Measurements from ENCODE around the gene CD40.

Gene CD40

DNA sequence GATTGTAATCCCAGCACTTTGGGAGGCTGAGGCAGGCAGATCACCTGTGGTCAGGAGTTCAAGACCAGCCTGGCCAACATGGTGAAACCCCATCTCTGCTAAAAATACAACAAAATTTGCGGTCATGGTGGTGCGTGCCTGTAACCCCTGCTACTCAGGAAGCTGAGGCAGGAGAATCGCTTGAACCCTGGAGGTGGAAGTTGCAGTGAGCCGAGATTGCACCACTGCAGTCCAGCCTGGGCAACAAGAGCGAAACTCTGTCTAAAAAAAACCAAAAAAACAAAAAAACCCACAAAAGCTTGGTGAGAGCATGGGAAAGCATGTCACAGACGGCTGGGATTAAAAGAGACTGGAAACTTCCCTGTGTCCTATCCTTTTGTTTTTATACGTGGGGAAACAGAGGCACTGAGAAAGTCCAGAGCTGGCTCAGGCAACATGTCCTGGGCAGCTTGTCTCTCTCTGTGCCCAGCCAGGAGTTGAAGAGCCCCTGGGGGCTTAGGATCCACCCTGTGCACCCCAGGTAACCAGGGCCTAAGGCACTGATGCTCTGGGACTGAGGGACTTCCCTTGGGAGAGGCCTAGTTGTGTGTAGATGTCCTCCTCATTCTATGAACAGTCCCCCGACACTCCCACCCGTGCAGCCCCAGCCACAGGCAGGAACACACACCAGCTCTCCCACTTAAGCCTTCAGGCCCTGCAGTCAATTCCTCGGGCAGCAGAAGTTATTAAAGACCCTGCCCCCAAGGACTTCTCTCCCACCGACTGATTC, 16.0 kb downstream of the CD40 start:
- no peak for DNase-seq (ENCODE audit: low spot score)
- TF ChIP-seq, protein P1, sequence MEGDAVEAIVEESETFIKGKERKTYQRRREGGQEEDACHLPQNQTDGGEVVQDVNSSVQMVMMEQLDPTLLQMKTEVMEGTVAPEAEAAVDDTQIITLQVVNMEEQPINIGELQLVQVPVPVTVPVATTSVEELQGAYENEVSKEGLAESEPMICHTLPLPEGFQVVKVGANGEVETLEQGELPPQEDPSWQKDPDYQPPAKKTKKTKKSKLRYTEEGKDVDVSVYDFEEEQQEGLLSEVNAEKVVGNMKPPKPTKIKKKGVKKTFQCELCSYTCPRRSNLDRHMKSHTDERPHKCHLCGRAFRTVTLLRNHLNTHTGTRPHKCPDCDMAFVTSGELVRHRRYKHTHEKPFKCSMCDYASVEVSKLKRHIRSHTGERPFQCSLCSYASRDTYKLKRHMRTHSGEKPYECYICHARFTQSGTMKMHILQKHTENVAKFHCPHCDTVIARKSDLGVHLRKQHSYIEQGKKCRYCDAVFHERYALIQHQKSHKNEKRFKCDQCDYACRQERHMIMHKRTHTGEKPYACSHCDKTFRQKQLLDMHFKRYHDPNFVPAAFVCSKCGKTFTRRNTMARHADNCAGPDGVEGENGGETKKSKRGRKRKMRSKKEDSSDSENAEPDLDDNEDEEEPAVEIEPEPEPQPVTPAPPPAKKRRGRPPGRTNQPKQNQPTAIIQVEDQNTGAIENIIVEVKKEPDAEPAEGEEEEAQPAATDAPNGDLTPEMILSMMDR (IDR thresholded peaks at IDR 0.05; ENCODE audit: borderline replicate concordance, control extremely low read depth, extremely low read depth, insufficient read depth, missing control alignments), result no peak
- in situ Hi-C loops (cut with MboI; ENCODE audit: low sequenced_read_pairs, unreplicated experiment), result loop anchor here (25.0 kb wide), 1 partner anchor 553 kb away; the partner anchor contains the start of gene TP53RK

DNA sequence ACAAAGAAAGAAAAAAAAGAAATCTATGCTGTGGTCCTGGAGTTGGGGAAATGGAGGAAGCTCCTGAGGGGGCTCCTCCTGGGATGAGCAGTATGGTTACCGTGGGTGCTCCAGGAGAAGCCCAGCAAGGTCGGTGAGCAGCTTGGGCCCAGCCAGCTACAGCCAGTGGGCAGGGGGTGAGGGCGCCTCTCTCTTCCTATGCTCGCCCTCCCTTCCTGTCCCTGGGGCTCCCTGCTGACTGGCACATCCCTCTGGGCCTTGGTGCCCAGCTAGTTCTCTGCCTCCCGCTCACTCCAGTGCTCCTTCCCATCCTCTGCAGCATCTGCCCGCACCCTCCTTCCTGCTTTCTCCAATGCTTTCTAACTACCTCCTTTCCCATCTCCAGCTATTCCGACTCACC, 16.6 kb downstream of the CD40 start:
- DNase-seq (ENCODE audit: low spot score), result no peak
- in situ Hi-C loops (cut with MboI; ENCODE audit: low sequenced_read_pairs, unreplicated experiment), result loop anchor here (25.0 kb wide), 1 partner anchor 553 kb away; the partner anchor contains the start of gene TP53RK
- TF ChIP-seq, protein P1 (IDR thresholded peaks at IDR 0.05; ENCODE audit: borderline replicate concordance, control extremely low read depth, extremely low read depth, insufficient read depth, missing control alignments), result no peak

DNA sequence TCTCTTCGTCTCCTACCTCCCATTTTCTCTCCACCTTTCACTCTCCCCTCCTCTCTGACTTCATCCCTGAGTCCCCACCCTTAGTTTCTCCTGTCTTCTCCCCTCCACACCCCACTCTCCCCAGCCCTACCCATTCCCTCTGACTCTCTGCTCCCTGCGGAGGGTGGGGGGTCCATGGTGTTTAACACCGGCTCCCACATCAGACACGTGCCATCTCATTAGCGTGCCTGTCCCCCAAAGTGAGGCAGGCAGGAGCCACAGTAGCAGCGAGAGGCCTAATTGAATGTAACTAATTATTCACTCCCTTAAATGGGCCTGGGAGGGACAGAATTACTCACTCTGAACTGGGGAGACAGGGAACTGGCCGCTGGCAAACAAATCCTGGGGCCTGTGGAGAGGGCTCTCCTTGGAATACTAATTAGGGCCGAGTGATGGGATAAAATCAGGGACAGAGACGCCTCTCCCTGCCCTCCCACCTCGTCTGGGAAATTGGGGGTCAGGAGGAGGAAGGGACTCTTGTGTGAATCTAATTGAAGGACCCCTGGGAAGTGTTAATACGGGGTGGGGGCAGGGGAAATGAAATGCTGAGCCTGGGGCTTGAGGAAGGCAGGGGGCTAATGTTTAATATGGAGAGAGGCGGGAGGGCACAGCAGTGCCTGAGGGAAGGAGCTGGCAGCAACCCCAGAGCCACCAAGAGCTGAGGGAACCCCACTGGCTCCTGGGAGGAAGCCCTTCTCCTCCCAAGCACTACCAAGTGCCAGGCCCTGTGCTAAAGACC, 17.9 kb downstream of the CD40 start:
- in situ Hi-C loops (cut with MboI; ENCODE audit: low sequenced_read_pairs, unreplicated experiment), result loop anchor here (25.0 kb wide), 1 partner anchor 551 kb away; the partner anchor contains the start of gene TP53RK
- no peak for DNase-seq (ENCODE audit: low spot score)
- TF ChIP-seq, protein P1 (IDR thresholded peaks at IDR 0.05; ENCODE audit: borderline replicate concordance, control extremely low read depth, extremely low read depth, insufficient read depth, missing control alignments), result no peak

DNA sequence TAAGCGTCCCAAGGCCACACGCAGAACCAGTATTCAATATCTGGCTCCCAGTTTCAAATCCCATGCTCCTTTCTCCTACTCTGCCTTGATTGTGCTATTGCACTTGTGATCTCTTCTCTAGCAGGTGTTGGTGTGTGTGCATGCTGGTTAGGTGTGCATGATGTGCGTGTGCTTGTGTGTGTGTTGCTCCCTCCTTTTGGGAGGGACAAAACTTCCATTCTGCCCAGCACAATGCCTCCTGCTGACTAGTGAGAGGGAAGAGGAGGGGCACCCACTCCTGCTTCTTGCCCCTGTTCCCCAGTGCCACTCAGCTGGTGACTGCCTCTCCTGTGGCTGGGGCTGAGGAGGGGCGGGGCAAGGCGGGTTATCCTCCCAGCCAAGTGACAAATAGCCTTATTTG, 19.7 kb downstream of the CD40 start:
- DNase-seq (ENCODE audit: low spot score), result no peak
- in situ Hi-C loops (cut with MboI; ENCODE audit: low sequenced_read_pairs, unreplicated experiment), result loop anchor here (25.0 kb wide), 1 partner anchor 549 kb away; the partner anchor contains the start of gene TP53RK
- TF ChIP-seq, protein P1 (IDR thresholded peaks at IDR 0.05; ENCODE audit: borderline replicate concordance, control extremely low read depth, extremely low read depth, insufficient read depth, missing control alignments), result no peak

DNA sequence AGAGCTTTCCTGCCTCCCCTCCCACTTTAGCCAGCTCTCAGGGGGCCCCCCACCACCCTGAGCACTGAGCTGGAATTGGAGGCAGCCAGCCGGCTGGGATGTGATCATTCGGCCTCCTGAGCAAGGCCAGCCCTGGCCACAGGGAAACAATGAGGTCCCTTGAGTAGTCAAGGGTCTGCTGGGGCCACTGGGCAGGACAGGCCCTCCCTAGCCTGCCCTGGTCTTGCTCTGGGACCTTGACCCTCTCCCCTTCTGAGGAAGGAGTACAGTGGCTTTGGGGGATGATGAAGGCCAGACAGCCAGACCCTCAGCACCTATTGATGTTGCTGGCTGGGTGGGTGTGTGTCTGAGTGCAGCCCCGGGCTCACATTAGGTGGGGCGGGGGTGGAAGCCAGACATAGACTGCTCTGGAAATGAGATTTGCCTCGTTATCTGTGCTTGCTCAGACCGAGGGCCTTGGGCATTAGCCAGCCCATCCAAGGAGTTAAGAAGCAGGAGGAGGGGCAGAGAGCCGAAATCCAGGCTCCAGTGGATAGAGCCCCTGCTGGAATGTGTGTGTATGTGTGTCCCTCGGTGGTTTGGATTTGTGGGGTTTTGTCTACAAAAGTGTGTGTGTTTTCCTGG, 21.3 kb downstream of the CD40 start:
- DNase-seq (ENCODE audit: low spot score), result no peak
- in situ Hi-C loops (cut with MboI; ENCODE audit: low sequenced_read_pairs, unreplicated experiment), result loop anchor here (25.0 kb wide), 1 partner anchor 548 kb away; the partner anchor contains the start of gene TP53RK
- TF ChIP-seq, protein P1 (IDR thresholded peaks at IDR 0.05; ENCODE audit: borderline replicate concordance, control extremely low read depth, extremely low read depth, insufficient read depth, missing control alignments), result no peak

DNA sequence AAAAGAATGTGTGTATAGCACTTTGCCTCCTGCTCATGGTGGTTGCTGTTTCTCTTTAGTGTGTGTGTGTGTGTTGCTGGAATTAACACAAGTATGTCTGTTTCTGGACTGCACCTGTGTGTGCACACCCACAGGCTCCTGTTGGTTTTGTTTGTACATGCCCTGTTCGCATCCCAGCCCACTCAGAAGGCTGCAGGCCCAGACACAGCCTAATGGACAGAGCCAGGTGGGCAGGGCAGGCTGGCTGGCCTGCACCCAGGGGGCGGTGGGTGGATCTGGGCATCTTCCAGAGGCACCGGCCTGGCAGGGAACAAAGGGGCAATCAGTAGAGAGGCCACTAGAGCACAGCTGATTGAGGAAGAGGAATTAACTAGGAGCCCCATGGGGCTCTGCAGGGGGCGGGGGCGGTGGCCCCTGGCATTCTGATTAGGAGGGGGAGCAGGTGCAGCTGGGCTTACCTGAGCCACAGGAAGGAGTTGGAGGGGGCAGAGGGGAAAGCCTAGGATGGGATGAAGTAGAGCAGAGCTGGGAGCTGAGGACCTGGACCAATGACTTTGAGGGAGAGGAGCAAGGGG, 21.9 kb downstream of the CD40 start:
- TF ChIP-seq, protein P1 (IDR thresholded peaks at IDR 0.05; ENCODE audit: borderline replicate concordance, control extremely low read depth, extremely low read depth, insufficient read depth, missing control alignments), result no peak
- in situ Hi-C loops (cut with MboI; ENCODE audit: low sequenced_read_pairs, unreplicated experiment), result loop anchor here (25.0 kb wide), 1 partner anchor 547 kb away; the partner anchor contains the start of gene TP53RK
- no peak for DNase-seq (ENCODE audit: low spot score)

Data from GM13976 (cell line).